MCF 10A (cell line): ENCODE results near the gene CHST11. TPM values are rescaled to one million over a fixed set of nuclear protein-coding genes. Genes with fewer than 3 reads are reported as not detected.

Source experiments
- BruUV-seq: library from RNA; stranded (reverse); fragments of 400-500 nt; replicated peaks from 2 replicates; lab custom pipeline; 2021; lab: Mats Ljungman, UMichigan
- CTCF ChIA-PET: fragments of 300-600 bp; sonication (Branson Sonifier 250); formaldehyde crosslinking; extraction: SDS; loops from one replicate; lab custom pipeline; 2021; ENCODE audit warnings: antibody characterized with exemption, inconsistent platforms; lab: Yijun Ruan, JAX
- POLR2A ChIA-PET: fragments of 300-600, 350-650 bp; sonication (Branson Sonifier 250); formaldehyde crosslinking; extraction: SDS; loops from one replicate; lab custom pipeline; 2020; ENCODE audit warnings: antibody characterized with exemption, inconsistent platforms; lab: Yijun Ruan, JAX
- DNase-seq: peaks from one replicate; pipeline ENCODE4 v3.0.0-alpha.2; 2018; ENCODE audit not compliant: unreplicated experiment
- H3K27ac Mint-ChIP-seq: one replicate; pipeline ENCODE4 v1.8.0; 2022; ENCODE audit warnings: mild to moderate bottlenecking, low read depth, mixed read lengths; ENCODE audit not compliant: unreplicated experiment
- H3K27me3 Mint-ChIP-seq: one replicate; pipeline ENCODE4 v1.8.0; 2022; ENCODE audit warnings: mixed read lengths; ENCODE audit not compliant: insufficient read depth, unreplicated experiment
- H3K36me3 Mint-ChIP-seq: one replicate; pipeline ENCODE4 v1.8.0; 2022; ENCODE audit warnings: mild to moderate bottlenecking, moderate library complexity, mixed read lengths; ENCODE audit not compliant: insufficient read depth, unreplicated experiment
- H3K4me1 Mint-ChIP-seq: one replicate; pipeline ENCODE4 v1.8.0; 2022; ENCODE audit warnings: mixed read lengths; ENCODE audit not compliant: insufficient read depth, unreplicated experiment
- H3K4me3 Mint-ChIP-seq: one replicate; pipeline ENCODE4 v1.8.0; 2022; ENCODE audit warnings: mild to moderate bottlenecking, moderate library complexity, mixed read lengths; ENCODE audit not compliant: unreplicated experiment
- H3K9me3 Mint-ChIP-seq: one replicate; pipeline ENCODE4 v1.8.0; 2022; ENCODE audit warnings: mixed read lengths; ENCODE audit not compliant: unreplicated experiment
- CTCF ChIP-seq: fragments of 200-600 bp; IDR thresholded peaks from one replicate; pipeline ENCODE4 v1.8.0; 2022; ENCODE audit warnings: antibody characterized with exemption, mild to moderate bottlenecking; ENCODE audit not compliant: unreplicated experiment
- intact Hi-C: fragments of 100-400 bp; cut with micrococcal nuclease; formaldehyde crosslinking; loops from 2 replicates; pipeline ENCODE4 v1.14.1; 2022
- total RNA-seq: library from RNA; stranded (reverse); gene quantifications from 2 replicates; pipeline ENCODE4 v1.2.3, GENCODE V29; 2022

Gene CHST11
- total RNA-seq, 1 experiment from 2014 or later, result 5.3 TPM

- no peak overlapping the region for H3K4me3 Mint-ChIP-seq
- no peaks in the 10 kb centered on the region for H3K9me3 Mint-ChIP-seq
- ChIA-PET CTCF (no interaction called here), POLR2A (interaction anchor here (0.6 kb wide), 1 partner anchor 13 kb away, joined by 3 read pairs; no protein-coding TSS in a partner anchor)
- DNase-seq, result no peak
- intact Hi-C loops, result no loop called here
- H3K27ac Mint-ChIP-seq, result no peak overlapping the region
- TF ChIP-seq CTCF, result no peak
- H3K4me1 Mint-ChIP-seq, result peaks cover 6% of the 10 kb centered on the region
- H3K27me3 Mint-ChIP-seq, result no peaks in the 10 kb centered on the region
- no peaks in the 10 kb centered on the region for H3K36me3 Mint-ChIP-seq
- BruUV-seq, result no TSS peak
These were observed 307.7 kb downstream of the CHST11 start for GRCh38 chr12:104764225-104765091.

- CTCF ChIA-PET, result no interaction called here
- Mint-ChIP-seq H3K4me3 (no peak overlapping the region), H3K36me3 (no peaks in the 10 kb centered on the region), H3K9me3 (peaks cover 1% of the 10 kb centered on the region), H3K4me1 (peaks cover 6% of the 10 kb centered on the region), H3K27me3 (no peaks in the 10 kb centered on the region), H3K27ac (no peak overlapping the region)
- TF ChIP-seq CTCF, result no peak
- intact Hi-C loops, result no loop called here
- no peak for DNase-seq
- POLR2A ChIA-PET, result interaction anchor here (0.8 kb wide), 1 partner anchor 9 kb away, joined by 3 read pairs; no protein-coding TSS in a partner anchor
- no TSS peak for BruUV-seq
These were observed 310.5 kb downstream of the CHST11 start for GRCh38 chr12:104767261-104767660.

- no peak for DNase-seq
- H3K36me3 Mint-ChIP-seq, result no peaks in the 10 kb centered on the region
- no peak for TF ChIP-seq CTCF
- POLR2A ChIA-PET, result interaction anchor here (0.8 kb wide), 1 partner anchor 8 kb away, joined by 3 read pairs; no protein-coding TSS in a partner anchor
- no peaks in the 10 kb centered on the region for H3K27me3 Mint-ChIP-seq
- H3K9me3 Mint-ChIP-seq, result peaks cover 9% of the 10 kb centered on the region
- no TSS peak for BruUV-seq
- H3K4me1 Mint-ChIP-seq, result peaks cover 5% of the 10 kb centered on the region
- CTCF ChIA-PET, result interaction anchor here (0.8 kb wide), 1 partner anchor 26 kb away, joined by 3 read pairs; no protein-coding TSS in a partner anchor
- H3K27ac Mint-ChIP-seq, result no peak overlapping the region
- intact Hi-C loops, result no loop called here
- H3K4me3 Mint-ChIP-seq, result no peak overlapping the region
These were observed 311.3 kb downstream of the CHST11 start for GRCh38 chr12:104768033-104768432.

- CTCF ChIA-PET, result interaction anchor here (0.7 to 0.8 kb wide), 3 partner anchors 27 to 200 kb away, joined by 3 read pairs; no protein-coding TSS in a partner anchor
- Mint-ChIP-seq H3K4me1 (no peaks in the 10 kb centered on the region), H3K36me3 (no peaks in the 10 kb centered on the region), H3K27ac (no peak overlapping the region), H3K9me3 (peaks cover 19% of the 10 kb centered on the region), H3K27me3 (no peaks in the 10 kb centered on the region), H3K4me3 (no peak overlapping the region)
- no peak for DNase-seq
- POLR2A ChIA-PET, result interaction anchor here (1.2 kb wide), 1 partner anchor 75 kb away, joined by 3 read pairs; no protein-coding TSS in a partner anchor
- TF ChIP-seq CTCF, result no peak
- intact Hi-C loops, result no loop called here
- no TSS peak for BruUV-seq
These were observed 312.4 kb downstream of the CHST11 start for GRCh38 chr12:104769144-104769561.
